Measurements from ENCODE around the gene GARRE1.

GRCh38 chr19:34284505-34284904 is 30.2 kb downstream of the GARRE1 start:
- TF ChIP-seq CTCF (IDR thresholded peaks at IDR 0.05; ENCODE audit: borderline replicate concordance, extremely low read depth, low read length, poor library complexity, severe bottlenecking) (no peak), EZH2 (IDR thresholded peaks at IDR 0.05; ENCODE audit: borderline replicate concordance, low read depth, low read length, severe bottlenecking) (no peak)
